GM19438 (cell line): ENCODE measurements around the gene COLEC12.

Experiments used
- ATAC-seq: cut with Tn5 transposase; IDR thresholded peaks from one replicate; pipeline ENCODE4 v1.9.1; 2021; ENCODE audit warnings: low read depth; ENCODE audit not compliant: unreplicated experiment

COLEC12 gene

GRCh38 chr18:476251-476664, 24.2 kb downstream of the COLEC12 start:
- no peak for ATAC-seq

GRCh38 chr18:475202-476031, 25.1 kb downstream of the COLEC12 start:
- ATAC-seq: no peak

- ATAC-seq: no peak
Measured at GRCh38 chr18:474416-474815, 26.1 kb downstream of the COLEC12 start.

GRCh38 chr18:473802-474201, 26.7 kb downstream of the COLEC12 start:
- no peak for ATAC-seq

- no peak for ATAC-seq
Measured at GRCh38 chr18:471716-472115, 28.8 kb downstream of the COLEC12 start.

GRCh38 chr18:470661-471501, 29.6 kb downstream of the COLEC12 start:
- no peak for ATAC-seq

GRCh38 chr18:468955-469790, 31.3 kb downstream of the COLEC12 start:
- no peak for ATAC-seq

GRCh38 chr18:463827-464541, 36.5 kb downstream of the COLEC12 start:
- no peak for ATAC-seq

GRCh38 chr18:463403-463802, 37.1 kb downstream of the COLEC12 start:
- no peak for ATAC-seq

- no peak for ATAC-seq
Measured at GRCh38 chr18:461762-462161, 38.7 kb downstream of the COLEC12 start.

- ATAC-seq: no peak
Measured at GRCh38 chr18:460791-461190, 39.7 kb downstream of the COLEC12 start.

GRCh38 chr18:459814-460593, 40.5 kb downstream of the COLEC12 start:
- no peak for ATAC-seq

- no peak for ATAC-seq
Measured at GRCh38 chr18:457521-458412, 42.7 kb downstream of the COLEC12 start.

GRCh38 chr18:457140-457519, 43.4 kb downstream of the COLEC12 start:
- ATAC-seq: no peak

- ATAC-seq: no peak
Measured at GRCh38 chr18:456361-457139, 44.0 kb downstream of the COLEC12 start.

- ATAC-seq: no peak
Measured at GRCh38 chr18:453400-453799, 47.1 kb downstream of the COLEC12 start.

- no peak for ATAC-seq
Measured at GRCh38 chr18:452816-453215, 47.7 kb downstream of the COLEC12 start.

- no peak for ATAC-seq
Measured at GRCh38 chr18:449374-449773, 51.1 kb downstream of the COLEC12 start.
